ENCODE results near the gene H3-3A.

H3-3A gene

GRCh38 chr1:226072347-226072746 is 9.8 kb downstream of the H3-3A start:
- no peak overlapping the region for H3K27ac ChIP-seq
- no peak for TF ChIP-seq CTCF (conservative IDR thresholded peaks at IDR 0.05)
- no peak for TF ChIP-seq ZFX (IDR thresholded peaks at IDR 0.05)

GRCh38 chr1:226073184-226073950 is 10.9 kb downstream of the H3-3A start:
- no peak overlapping the region for H3K27ac ChIP-seq
- TF ChIP-seq CTCF (conservative IDR thresholded peaks at IDR 0.05) (no peak), ZFX (IDR thresholded peaks at IDR 0.05) (no peak)

GRCh38 chr1:226074046-226074445 is 11.5 kb downstream of the H3-3A start:
- TF ChIP-seq CTCF (conservative IDR thresholded peaks at IDR 0.05) (no peak), ZFX (IDR thresholded peaks at IDR 0.05) (no peak)
- H3K27ac ChIP-seq, result no peak overlapping the region

GRCh38 chr1:226076378-226076777 is 13.9 kb downstream of the H3-3A start:
- no peak for TF ChIP-seq CTCF (conservative IDR thresholded peaks at IDR 0.05)

GRCh38 chr1:226078374-226078773 is 15.9 kb downstream of the H3-3A start:
- TF ChIP-seq CTCF (conservative IDR thresholded peaks at IDR 0.05) (no peak), ZFX (IDR thresholded peaks at IDR 0.05) (no peak)
- no peak overlapping the region for H3K27ac ChIP-seq

More at GRCh38 chr1:226076378-226076777, 13.9 kb downstream of the H3-3A start:
- no peak overlapping the region for H3K27ac ChIP-seq

- TF ChIP-seq CTCF (conservative IDR thresholded peaks at IDR 0.05) (no peak), ZFX (IDR thresholded peaks at IDR 0.05) (no peak)
- peak overlapping the region; percentile 79 for H3K27ac ChIP-seq
These were observed 20.0 kb downstream of the H3-3A start for GRCh38 chr1:226082587-226082917.

- peak overlapping the region; percentile 79 for H3K27ac ChIP-seq
- TF ChIP-seq CTCF (conservative IDR thresholded peaks at IDR 0.05) (no peak), ZFX (IDR thresholded peaks at IDR 0.05) (no peak)
These were observed 20.4 kb downstream of the H3-3A start for GRCh38 chr1:226082959-226083301.

Data from C4-2B (cell line).